ENCODE results near the gene CBFA2T3.

Gene CBFA2T3

GRCh38 chr16:88881007-88881615 lies 95.9 kb downstream of the CBFA2T3 start:
- peaks cover 15 to 43% of the 10 kb centered on the region in 2 experiments for H3K27me3 ChIP-seq (ENCODE audit: control insufficient read depth in 1 of 2, insufficient read depth in 1 of 2, low read length in 2 of 2)
- no peak overlapping the region for H3K9ac ChIP-seq (ENCODE audit: low read length)
- H3K18ac ChIP-seq (ENCODE audit: low read depth in 1 of 2, low read length in 2 of 2): no peak overlapping the region
- no peaks in the 10 kb centered on the region for H3K9me3 ChIP-seq (ENCODE audit: control insufficient read depth, low read length)
- H3K4me2 ChIP-seq (ENCODE audit: low read length, poor library complexity, severe bottlenecking): no peak overlapping the region
- H3K36me3 ChIP-seq (ENCODE audit: control insufficient read depth in 1 of 2, insufficient read depth in 2 of 2, low read depth in 1 of 2, low read length in 2 of 2): no peaks in the 10 kb centered on the region
- H2BK15ac ChIP-seq (ENCODE audit: low read depth, poor library complexity, severe bottlenecking): no peak overlapping the region
- no peak overlapping the region for H3K4me3 ChIP-seq (ENCODE audit: insufficient read depth in 1 of 2, low read depth in 1 of 2, low read length in 2 of 2)
- H2BK5ac ChIP-seq (ENCODE audit: low read depth, low read length, poor library complexity, severe bottlenecking): no peak overlapping the region
- no peak overlapping the region for H3K23ac ChIP-seq (ENCODE audit: low read length in 2 of 2)
- H2BK120ac ChIP-seq (ENCODE audit: low read depth, low read length): no peak overlapping the region
- H2AK5ac ChIP-seq (ENCODE audit: low read length, severe bottlenecking): no peak overlapping the region
- H3K27ac ChIP-seq (ENCODE audit: low read length, poor library complexity, severe bottlenecking): no peak overlapping the region
- H3K14ac ChIP-seq (ENCODE audit: low read length in 2 of 2): no peak overlapping the region
- peaks cover 12% of the 10 kb centered on the region for H3K4me1 ChIP-seq (ENCODE audit: control insufficient read depth, insufficient read depth, low read depth, low read length)
- H3K79me1 ChIP-seq (replicated peaks; ENCODE audit: low read length, poor library complexity, severe bottlenecking): no peaks in the 10 kb centered on the region
- no peak overlapping the region for H3K4ac ChIP-seq (ENCODE audit: low read depth in 1 of 2, low read length in 2 of 2)
- H4K91ac ChIP-seq (ENCODE audit: low read length): no peak overlapping the region
- no peak overlapping the region for H2AFZ ChIP-seq (ENCODE audit: low read depth, low read length)
- H2BK12ac ChIP-seq (ENCODE audit: low read length in 2 of 2): no peak overlapping the region
- H4K8ac ChIP-seq (ENCODE audit: low read length): no peak overlapping the region
- WGBS: 53% methylated on average over 43 of the region's 46 CpGs
- no peak for DNase-seq

GRCh38 chr16:88880226-88881006 lies 96.6 kb downstream of the CBFA2T3 start:
- DNase-seq: no peak
- Histone ChIP-seq H4K91ac (ENCODE audit: low read length) (no peak overlapping the region), H2BK120ac (ENCODE audit: low read depth, low read length) (no peak overlapping the region), H3K23ac (ENCODE audit: low read length in 2 of 2) (no peak overlapping the region), H3K4ac (ENCODE audit: low read depth in 1 of 2, low read length in 2 of 2) (no peak overlapping the region), H3K4me1 (ENCODE audit: control insufficient read depth, insufficient read depth, low read depth, low read length) (peaks cover 12% of the 10 kb centered on the region), H2BK15ac (ENCODE audit: low read depth, poor library complexity, severe bottlenecking) (no peak overlapping the region), H3K9me3 (ENCODE audit: control insufficient read depth, low read length) (no peaks in the 10 kb centered on the region), H4K8ac (ENCODE audit: low read length) (no peak overlapping the region), H3K79me1 (replicated peaks; ENCODE audit: low read length, poor library complexity, severe bottlenecking) (no peaks in the 10 kb centered on the region), H3K27me3 (ENCODE audit: control insufficient read depth in 1 of 2, insufficient read depth in 1 of 2, low read length in 2 of 2) (peaks cover 15 to 44% of the 10 kb centered on the region in 2 experiments), H2AFZ (ENCODE audit: low read depth, low read length) (no peak overlapping the region), H2BK5ac (ENCODE audit: low read depth, low read length, poor library complexity, severe bottlenecking) (no peak overlapping the region), H3K27ac (ENCODE audit: low read length, poor library complexity, severe bottlenecking) (no peak overlapping the region), H3K36me3 (ENCODE audit: control insufficient read depth in 1 of 2, insufficient read depth in 2 of 2, low read depth in 1 of 2, low read length in 2 of 2) (no peaks in the 10 kb centered on the region), H2BK12ac (ENCODE audit: low read length in 2 of 2) (no peak overlapping the region), H3K9ac (ENCODE audit: low read length) (no peak overlapping the region), H3K4me3 (ENCODE audit: insufficient read depth in 1 of 2, low read depth in 1 of 2, low read length in 2 of 2) (no peak overlapping the region), H2AK5ac (ENCODE audit: low read length, severe bottlenecking) (no peak overlapping the region), H3K14ac (ENCODE audit: low read length in 2 of 2) (no peak overlapping the region), H3K18ac (ENCODE audit: low read depth in 1 of 2, low read length in 2 of 2) (no peak overlapping the region), H3K4me2 (ENCODE audit: low read length, poor library complexity, severe bottlenecking) (no peak overlapping the region)
- WGBS: 83% methylated on average over 36 of the region's 36 CpGs

- no peak overlapping the region for H2BK15ac ChIP-seq (ENCODE audit: low read depth, poor library complexity, severe bottlenecking)
- no peaks in the 10 kb centered on the region for H3K36me3 ChIP-seq (ENCODE audit: control insufficient read depth in 1 of 2, insufficient read depth in 2 of 2, low read depth in 1 of 2, low read length in 2 of 2)
- no peak overlapping the region for H2AK5ac ChIP-seq (ENCODE audit: low read length, severe bottlenecking)
- no peak overlapping the region for H4K91ac ChIP-seq (ENCODE audit: low read length)
- WGBS: 86% methylated on average over 11 of the region's 11 CpGs
- H3K4me3 ChIP-seq (ENCODE audit: insufficient read depth in 1 of 2, low read depth in 1 of 2, low read length in 2 of 2): no peak overlapping the region
- H3K4me1 ChIP-seq (ENCODE audit: control insufficient read depth, insufficient read depth, low read depth, low read length): peaks cover 12% of the 10 kb centered on the region
- no peak overlapping the region for H2BK12ac ChIP-seq (ENCODE audit: low read length in 2 of 2)
- H3K4me2 ChIP-seq (ENCODE audit: low read length, poor library complexity, severe bottlenecking): no peak overlapping the region
- H2BK120ac ChIP-seq (ENCODE audit: low read depth, low read length): no peak overlapping the region
- H3K27me3 ChIP-seq (ENCODE audit: control insufficient read depth in 1 of 2, insufficient read depth in 1 of 2, low read length in 2 of 2): peaks cover 15 to 45% of the 10 kb centered on the region in 2 experiments
- no peak overlapping the region for H2BK5ac ChIP-seq (ENCODE audit: low read depth, low read length, poor library complexity, severe bottlenecking)
- H3K79me1 ChIP-seq (replicated peaks; ENCODE audit: low read length, poor library complexity, severe bottlenecking): no peaks in the 10 kb centered on the region
- H3K27ac ChIP-seq (ENCODE audit: low read length, poor library complexity, severe bottlenecking): no peak overlapping the region
- H3K9me3 ChIP-seq (ENCODE audit: control insufficient read depth, low read length): no peaks in the 10 kb centered on the region
- H3K9ac ChIP-seq (ENCODE audit: low read length): no peak overlapping the region
- no peak overlapping the region for H2AFZ ChIP-seq (ENCODE audit: low read depth, low read length)
- H3K18ac ChIP-seq (ENCODE audit: low read depth in 1 of 2, low read length in 2 of 2): no peak overlapping the region
- no peak overlapping the region for H3K4ac ChIP-seq (ENCODE audit: low read depth in 1 of 2, low read length in 2 of 2)
- H3K14ac ChIP-seq (ENCODE audit: low read length in 2 of 2): no peak overlapping the region
- DNase-seq: no peak
- H3K23ac ChIP-seq (ENCODE audit: low read length in 2 of 2): no peak overlapping the region
- H4K8ac ChIP-seq (ENCODE audit: low read length): no peak overlapping the region
Observed at GRCh38 chr16:88879788-88880055, 97.3 kb downstream of the CBFA2T3 start.

- H3K14ac ChIP-seq (ENCODE audit: low read length in 2 of 2): peak overlapping the region in 1 of 2 experiments; percentile 86
- no peak overlapping the region for H3K4me3 ChIP-seq (ENCODE audit: insufficient read depth in 1 of 2, low read depth in 1 of 2, low read length in 2 of 2)
- H2AK5ac ChIP-seq (ENCODE audit: low read length, severe bottlenecking): no peak overlapping the region
- WGBS: 88% methylated on average over 45 of the region's 45 CpGs
- H3K9me3 ChIP-seq (ENCODE audit: control insufficient read depth, low read length): no peaks in the 10 kb centered on the region
- peaks cover 12% of the 10 kb centered on the region for H3K4me1 ChIP-seq (ENCODE audit: control insufficient read depth, insufficient read depth, low read depth, low read length)
- H3K4ac ChIP-seq (ENCODE audit: low read depth in 1 of 2, low read length in 2 of 2): no peak overlapping the region
- H3K4me2 ChIP-seq (ENCODE audit: low read length, poor library complexity, severe bottlenecking): no peak overlapping the region
- no peak overlapping the region for H3K18ac ChIP-seq (ENCODE audit: low read depth in 1 of 2, low read length in 2 of 2)
- no peak overlapping the region for H3K27ac ChIP-seq (ENCODE audit: low read length, poor library complexity, severe bottlenecking)
- no peak overlapping the region for H3K9ac ChIP-seq (ENCODE audit: low read length)
- H3K23ac ChIP-seq (ENCODE audit: low read length in 2 of 2): no peak overlapping the region
- DNase-seq: no peak
- no peaks in the 10 kb centered on the region for H3K36me3 ChIP-seq (ENCODE audit: control insufficient read depth in 1 of 2, insufficient read depth in 2 of 2, low read depth in 1 of 2, low read length in 2 of 2)
- H2BK5ac ChIP-seq (ENCODE audit: low read depth, low read length, poor library complexity, severe bottlenecking): no peak overlapping the region
- no peak overlapping the region for H2AFZ ChIP-seq (ENCODE audit: low read depth, low read length)
- no peak overlapping the region for H2BK15ac ChIP-seq (ENCODE audit: low read depth, poor library complexity, severe bottlenecking)
- H4K91ac ChIP-seq (ENCODE audit: low read length): no peak overlapping the region
- H3K27me3 ChIP-seq (ENCODE audit: control insufficient read depth in 1 of 2, insufficient read depth in 1 of 2, low read length in 2 of 2): peaks cover 15 to 51% of the 10 kb centered on the region in 2 experiments
- no peak overlapping the region for H4K8ac ChIP-seq (ENCODE audit: low read length)
- no peak overlapping the region for H2BK120ac ChIP-seq (ENCODE audit: low read depth, low read length)
- H2BK12ac ChIP-seq (ENCODE audit: low read length in 2 of 2): no peak overlapping the region
- H3K79me1 ChIP-seq (replicated peaks; ENCODE audit: low read length, poor library complexity, severe bottlenecking): no peaks in the 10 kb centered on the region
Observed at GRCh38 chr16:88878967-88879787, 97.8 kb downstream of the CBFA2T3 start.

Data from mesenchymal stem cell (in vitro differentiated cells and primary cell).